ENCODE data around the gene PRKCG.

The PRKCG gene

GRCh38 chr19:53885036-53885435 is 3.0 kb downstream of the PRKCG start:
- Histone ChIP-seq H3K4me2 (ENCODE audit: low read length) (no peak overlapping the region), H3K79me2 (ENCODE audit: insufficient read depth, low read length) (no peaks in the 10 kb centered on the region), H3K4me1 (ENCODE audit: insufficient read depth, low read length, severe bottlenecking) (no peaks in the 10 kb centered on the region), H3K27me3 (ENCODE audit: insufficient read depth, low read length) (no peaks in the 10 kb centered on the region), H3K9ac (ENCODE audit: low read length) (no peak overlapping the region), H3K4me3 (ENCODE audit: low read depth, low read length, poor library complexity, severe bottlenecking) (no peak overlapping the region), H3K9me2 (ENCODE audit: low read depth, low read length) (no peaks in the 10 kb centered on the region), H3K9me3 (ENCODE audit: low read length) (no peaks in the 10 kb centered on the region), H3F3A (ENCODE audit: insufficient read depth, low read length) (no peaks in the 10 kb centered on the region), H3K36me3 (ENCODE audit: insufficient read depth, low read length) (no peaks in the 10 kb centered on the region), H2AFZ (ENCODE audit: low read length) (no peak overlapping the region), H4K20me1 (ENCODE audit: insufficient read depth, low read length) (no peaks in the 10 kb centered on the region), H3K27ac (ENCODE audit: low read depth, low read length, poor library complexity, severe bottlenecking) (no peak overlapping the region)
- TF ChIP-seq EZH2 (IDR thresholded peaks at IDR 0.05; ENCODE audit: borderline replicate concordance, low read length) = no peak
- TF ChIP-seq CTCF (IDR thresholded peaks at IDR 0.05; ENCODE audit: low read length) = no peak

GRCh38 chr19:53892301-53892980 is 10.4 kb downstream of the PRKCG start:
- no peak overlapping the region for H3K4me2 ChIP-seq (ENCODE audit: low read length)
- H3K27me3 ChIP-seq (ENCODE audit: insufficient read depth, low read length) = no peaks in the 10 kb centered on the region
- no peaks in the 10 kb centered on the region for H3F3A ChIP-seq (ENCODE audit: insufficient read depth, low read length)
- no peak overlapping the region for H3K4me3 ChIP-seq (ENCODE audit: low read depth, low read length, poor library complexity, severe bottlenecking)
- no peaks in the 10 kb centered on the region for H3K9me3 ChIP-seq (ENCODE audit: low read length)
- H3K79me2 ChIP-seq (ENCODE audit: insufficient read depth, low read length) = no peaks in the 10 kb centered on the region
- no peaks in the 10 kb centered on the region for H3K36me3 ChIP-seq (ENCODE audit: insufficient read depth, low read length)
- no peaks in the 10 kb centered on the region for H4K20me1 ChIP-seq (ENCODE audit: insufficient read depth, low read length)
- no peaks in the 10 kb centered on the region for H3K4me1 ChIP-seq (ENCODE audit: insufficient read depth, low read length, severe bottlenecking)
- no peak for TF ChIP-seq CTCF (IDR thresholded peaks at IDR 0.05; ENCODE audit: low read length)
- no peak for TF ChIP-seq EZH2 (IDR thresholded peaks at IDR 0.05; ENCODE audit: borderline replicate concordance, low read length)
- H2AFZ ChIP-seq (ENCODE audit: low read length) = no peak overlapping the region
- no peaks in the 10 kb centered on the region for H3K9me2 ChIP-seq (ENCODE audit: low read depth, low read length)
- no peak overlapping the region for H3K9ac ChIP-seq (ENCODE audit: low read length)
- no peak overlapping the region for H3K27ac ChIP-seq (ENCODE audit: low read depth, low read length, poor library complexity, severe bottlenecking)

GRCh38 chr19:53892981-53893325 is 11.0 kb downstream of the PRKCG start:
- Histone ChIP-seq H3K9me3 (ENCODE audit: low read length) (no peaks in the 10 kb centered on the region), H3F3A (ENCODE audit: insufficient read depth, low read length) (no peaks in the 10 kb centered on the region), H3K4me3 (ENCODE audit: low read depth, low read length, poor library complexity, severe bottlenecking) (no peak overlapping the region), H3K27me3 (ENCODE audit: insufficient read depth, low read length) (no peaks in the 10 kb centered on the region), H3K36me3 (ENCODE audit: insufficient read depth, low read length) (no peaks in the 10 kb centered on the region), H3K4me1 (ENCODE audit: insufficient read depth, low read length, severe bottlenecking) (no peaks in the 10 kb centered on the region), H3K4me2 (ENCODE audit: low read length) (no peak overlapping the region), H2AFZ (ENCODE audit: low read length) (no peak overlapping the region), H3K9me2 (ENCODE audit: low read depth, low read length) (no peaks in the 10 kb centered on the region), H3K27ac (ENCODE audit: low read depth, low read length, poor library complexity, severe bottlenecking) (no peak overlapping the region), H3K9ac (ENCODE audit: low read length) (no peak overlapping the region), H4K20me1 (ENCODE audit: insufficient read depth, low read length) (no peaks in the 10 kb centered on the region), H3K79me2 (ENCODE audit: insufficient read depth, low read length) (no peaks in the 10 kb centered on the region)
- TF ChIP-seq EZH2 (IDR thresholded peaks at IDR 0.05; ENCODE audit: borderline replicate concordance, low read length) (no peak), CTCF (IDR thresholded peaks at IDR 0.05; ENCODE audit: low read length) (no peak)
